Spleen (tissue), 7 donors: ENCODE measurements around the gene ACOXL.

Source experiments
- CTCF ChIP-seq, 11 experiments: fragments of 200-600 bp in 7 of 11; fragments of 450-650 bp in 4 of 11; sonication (generic) in 4 of 11; IDR thresholded peaks in 8 of 11; conservative IDR thresholded peaks in 3 of 11; 1 replicate in 7 of 11; 2 replicates in 4 of 11; pipeline versions ENCODE4 v1.4.0 to v1.8.0; 2016 to 2021; ENCODE audit warnings: antibody characterized with exemption in 11 of 11, inconsistent platforms in 4 of 11, mild to moderate bottlenecking in 1 of 11
- POLR2A ChIP-seq, 3 donors: fragments of 450-650 bp; IDR thresholded peaks; one replicate each; pipeline ENCODE4 v1.5.1; 2017; ENCODE audit warnings: antibody characterized with exemption in 3 of 3, mild to moderate bottlenecking in 1 of 3
- POLR2AphosphoS5 ChIP-seq, 3 donors: sonication (generic); formaldehyde crosslinking; IDR thresholded peaks; one replicate each; pipeline ENCODE4 v1.5.1; 2017; ENCODE audit warnings: antibody characterized with exemption in 3 of 3
- donor health status: DM: no; HTN: no; CAD: no; lungs with moderate emphysema.
- donor health status: DM: no; HTN: no; CAD: no.
- donor health status: DM: no; HTN: no; CAD: no.

- no peak for TF ChIP-seq POLR2A (IDR thresholded peaks at IDR 0.05)
- no peak for TF ChIP-seq CTCF (IDR thresholded peaks at IDR 0.05 in 8 of 11, conservative IDR thresholded peaks at IDR 0.05 in 3 of 11)
- TF ChIP-seq POLR2AphosphoS5 (IDR thresholded peaks at IDR 0.05) = no peak
Measured at GRCh38 chr2:110980339-110981062, 248.1 kb downstream of the ACOXL start.
